Osteoblast (primary cell): ENCODE data around the gene PTOV1. TPM values are rescaled to one million over a fixed set of nuclear protein-coding genes. Genes with fewer than 3 reads are reported as not detected.

Experiments used
- DNase-seq: peaks from one replicate; pipeline ENCODE4 v3.0.0; 2011; ENCODE audit warnings: low spot score, mixed read lengths; ENCODE audit not compliant: insufficient read length; ENCODE audit errors: missing footprints
- H2AFZ ChIP-seq: 2 replicates; pipeline ENCODE4 v1.6.0; 2011; ENCODE audit warnings: mild to moderate bottlenecking, low read length
- H3K27ac ChIP-seq: 2 replicates; pipeline ENCODE4 v1.5.1; 2011; ENCODE audit warnings: mild to moderate bottlenecking, low read depth, low read length, moderate library complexity
- H3K27me3 ChIP-seq: 2 replicates; pipeline ENCODE4 v1.6.0; 2012; ENCODE audit warnings: mild to moderate bottlenecking, control low read depth, inconsistent platforms, low read length, moderate library complexity; ENCODE audit not compliant: insufficient read depth
- H3K36me3 ChIP-seq: 2 replicates; pipeline ENCODE4 v1.5.1; 2011; ENCODE audit warnings: mild to moderate bottlenecking, low read length, control low read depth, moderate library complexity; ENCODE audit not compliant: insufficient read depth
- H3K4me1 ChIP-seq: 2 replicates; pipeline ENCODE4 v1.5.1; 2011; ENCODE audit warnings: mild to moderate bottlenecking, low read length, control low read depth, moderate library complexity; ENCODE audit not compliant: insufficient read depth
- H3K4me2 ChIP-seq: 2 replicates; pipeline ENCODE4 v1.6.0; 2011; ENCODE audit warnings: mild to moderate bottlenecking, low read length; ENCODE audit not compliant: insufficient read depth
- H3K4me3 ChIP-seq: fragments of 200-600 bp; sonication (generic); 3 replicates; pipeline ENCODE4 v1.5.1; 2012; ENCODE audit warnings: mild to moderate bottlenecking, low read length, inconsistent platforms; ENCODE audit not compliant: insufficient read depth
- H3K79me2 ChIP-seq: 2 replicates; pipeline ENCODE4 v1.6.0; 2012; ENCODE audit warnings: mild to moderate bottlenecking, low read length, control low read depth, inconsistent platforms; ENCODE audit not compliant: insufficient read depth
- H3K9me3 ChIP-seq: 2 replicates; pipeline ENCODE4 v1.5.1; 2011; ENCODE audit warnings: low read depth, low read length, control low read depth
- H4K20me1 ChIP-seq: 2 replicates; pipeline ENCODE4 v1.6.0; 2012; ENCODE audit warnings: mild to moderate bottlenecking, low read length, control low read depth; ENCODE audit not compliant: insufficient read depth
- total RNA-seq: library from RNA; depleted of rRNA; stranded (reverse); fragments of >200 nt; gene quantifications from 2 replicates; pipeline ENCODE4 v1.2.3, GENCODE V29; 2012
- TF ChIP-seq, protein P1 (sequence below): IDR thresholded peaks from 2 replicates; pipeline ENCODE4 v1.5.1; 2011; ENCODE audit warnings: mild to moderate bottlenecking, low read depth, low read length, moderate library complexity; ENCODE audit errors: extremely low read depth

PTOV1 gene
- total RNA-seq = 39.4 and 43.3 TPM in 2 replicates

DNA sequence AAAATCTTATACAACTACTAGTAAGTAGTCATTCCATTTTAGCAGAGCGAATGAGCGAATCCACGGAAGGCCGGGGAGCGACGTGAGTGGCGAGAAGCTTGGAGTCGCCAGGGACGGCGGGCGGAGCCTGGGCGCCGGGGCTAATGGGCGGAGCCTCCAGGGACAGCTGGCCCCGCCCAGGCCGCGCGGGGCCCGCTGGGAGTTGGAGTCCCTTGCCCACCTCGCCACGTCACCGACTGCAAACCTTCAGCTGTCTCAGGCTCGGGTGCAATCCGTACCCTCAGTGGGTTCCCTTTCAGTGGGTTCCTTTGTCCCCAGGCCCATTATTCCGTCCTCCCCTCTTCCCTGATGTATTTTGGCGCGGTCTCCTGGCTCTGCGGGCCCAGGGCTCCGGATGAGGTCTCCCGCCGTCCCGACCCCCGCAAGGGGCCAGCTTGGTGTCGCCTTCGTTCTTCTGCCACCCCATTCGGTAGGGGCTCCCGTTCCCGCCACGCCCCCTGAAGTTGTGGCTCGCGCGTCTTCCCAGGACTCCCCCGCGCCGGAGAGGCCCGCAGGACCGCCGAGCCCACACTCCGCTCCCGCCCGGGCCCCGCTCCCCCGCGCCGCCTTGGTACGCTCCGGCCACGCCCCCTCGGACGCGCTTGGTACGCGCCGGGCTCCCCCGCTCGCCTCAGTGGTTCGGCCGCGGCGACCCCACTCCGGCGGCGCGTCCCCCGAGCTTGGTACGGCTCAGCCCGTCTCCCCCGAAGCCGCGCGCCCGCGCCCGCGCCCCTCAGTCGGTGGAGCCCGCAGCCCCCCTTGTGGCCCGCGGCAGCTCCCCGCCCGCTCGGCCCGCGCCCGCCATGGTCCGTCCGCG lies at the start of gene PTOV1:
PTOV1 (plus strand) TSS at position 673 of the 856 bp plus-strand sequence.
- TF ChIP-seq, protein P1, sequence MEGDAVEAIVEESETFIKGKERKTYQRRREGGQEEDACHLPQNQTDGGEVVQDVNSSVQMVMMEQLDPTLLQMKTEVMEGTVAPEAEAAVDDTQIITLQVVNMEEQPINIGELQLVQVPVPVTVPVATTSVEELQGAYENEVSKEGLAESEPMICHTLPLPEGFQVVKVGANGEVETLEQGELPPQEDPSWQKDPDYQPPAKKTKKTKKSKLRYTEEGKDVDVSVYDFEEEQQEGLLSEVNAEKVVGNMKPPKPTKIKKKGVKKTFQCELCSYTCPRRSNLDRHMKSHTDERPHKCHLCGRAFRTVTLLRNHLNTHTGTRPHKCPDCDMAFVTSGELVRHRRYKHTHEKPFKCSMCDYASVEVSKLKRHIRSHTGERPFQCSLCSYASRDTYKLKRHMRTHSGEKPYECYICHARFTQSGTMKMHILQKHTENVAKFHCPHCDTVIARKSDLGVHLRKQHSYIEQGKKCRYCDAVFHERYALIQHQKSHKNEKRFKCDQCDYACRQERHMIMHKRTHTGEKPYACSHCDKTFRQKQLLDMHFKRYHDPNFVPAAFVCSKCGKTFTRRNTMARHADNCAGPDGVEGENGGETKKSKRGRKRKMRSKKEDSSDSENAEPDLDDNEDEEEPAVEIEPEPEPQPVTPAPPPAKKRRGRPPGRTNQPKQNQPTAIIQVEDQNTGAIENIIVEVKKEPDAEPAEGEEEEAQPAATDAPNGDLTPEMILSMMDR = no peak
- Histone ChIP-seq H3K27ac (peak within 1 kb of the TSS; percentile 92), H3K9me3 (no peaks in the 10 kb centered on the region), H2AFZ (peak within 1 kb of the TSS; percentile 89), H3K4me1 (peaks cover 37% of the 10 kb centered on the region), H3K79me2 (peaks cover 45% of the 10 kb centered on the region), H4K20me1 (peaks cover 45% of the 10 kb centered on the region), H3K27me3 (no peaks in the 10 kb centered on the region), H3K36me3 (peaks cover 8% of the 10 kb centered on the region), H3K4me2 (peak within 1 kb of the TSS; percentile 96), H3K4me3 (peak within 1 kb of the TSS; percentile 95)
- DNase-seq = peak; percentile 99

DNA sequence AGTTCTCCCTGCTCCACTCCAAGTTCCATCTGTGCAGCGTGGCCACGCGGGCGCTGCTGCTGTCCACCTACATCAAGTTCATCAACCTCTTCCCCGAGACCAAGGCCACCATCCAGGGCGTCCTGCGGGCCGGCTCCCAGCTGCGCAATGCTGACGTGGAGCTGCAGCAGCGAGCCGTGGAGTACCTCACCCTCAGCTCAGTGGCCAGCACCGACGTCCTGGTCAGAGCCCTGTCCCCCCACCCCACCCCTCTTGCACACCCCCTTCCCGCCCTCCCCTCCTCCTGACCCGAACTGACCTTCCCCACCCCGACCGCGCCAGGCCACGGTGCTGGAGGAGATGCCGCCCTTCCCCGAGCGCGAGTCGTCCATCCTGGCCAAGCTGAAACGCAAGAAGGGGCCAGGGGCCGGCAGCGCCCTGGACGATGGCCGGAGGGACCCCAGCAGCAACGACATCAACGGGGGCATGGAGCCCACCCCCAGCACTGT lies 49.5 kb upstream of the PTOV1 start:
- TF ChIP-seq, protein P1 = no peak
- peaks cover 70% of the 10 kb centered on the region for H3K36me3 ChIP-seq
- no peak overlapping the region for H2AFZ ChIP-seq
- DNase-seq = no peak
- H3K4me2 ChIP-seq = peak overlapping the region; percentile 66
- H4K20me1 ChIP-seq = peaks cover 8% of the 10 kb centered on the region
- H3K27me3 ChIP-seq = no peaks in the 10 kb centered on the region
- H3K27ac ChIP-seq = no peak overlapping the region
- peaks cover 1% of the 10 kb centered on the region for H3K79me2 ChIP-seq
- no peaks in the 10 kb centered on the region for H3K9me3 ChIP-seq
- H3K4me3 ChIP-seq = no peak overlapping the region
- peaks cover 3% of the 10 kb centered on the region for H3K4me1 ChIP-seq

DNA sequence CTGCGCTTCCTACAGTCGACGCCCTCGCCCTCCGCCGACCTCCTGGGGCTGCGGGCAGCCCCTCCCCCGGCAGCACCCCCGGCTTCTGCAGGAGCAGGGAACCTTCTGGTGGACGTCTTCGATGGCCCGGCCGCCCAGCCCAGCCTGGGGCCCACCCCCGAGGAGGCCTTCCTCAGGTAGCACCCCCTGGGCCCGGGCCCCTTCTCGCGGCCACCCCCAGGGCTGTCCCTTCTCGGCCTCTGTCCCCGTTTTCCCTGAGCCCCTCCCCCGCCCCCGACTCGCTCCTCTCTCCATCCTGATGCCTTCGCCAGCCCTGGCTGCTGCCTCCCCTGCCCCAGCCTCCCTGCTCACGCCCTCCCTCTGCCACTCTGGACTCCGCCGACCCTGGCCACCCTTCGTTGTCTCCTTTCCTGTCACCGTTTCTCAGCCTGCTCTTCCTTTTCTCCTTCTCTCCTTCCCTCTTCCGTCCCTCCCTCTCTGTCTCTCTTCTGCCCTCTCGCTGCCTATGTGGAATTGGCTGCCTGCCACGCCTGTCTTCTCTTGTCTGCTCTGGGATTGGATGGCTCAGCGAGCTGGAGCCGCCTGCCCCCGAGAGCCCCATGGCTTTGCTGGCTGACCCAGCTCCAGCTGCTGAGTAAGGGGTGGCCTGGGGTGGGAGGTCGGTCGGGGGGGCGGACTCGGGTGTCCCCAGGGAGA lies 48.8 kb upstream of the PTOV1 start:
- TF ChIP-seq, protein P1 = peak; percentile 30
- H3K27me3 ChIP-seq = no peaks in the 10 kb centered on the region
- H3K9me3 ChIP-seq = no peaks in the 10 kb centered on the region
- H3K4me3 ChIP-seq = peak overlapping the region; percentile 56
- H3K4me2 ChIP-seq = peak overlapping the region; percentile 66
- H3K27ac ChIP-seq = no peak overlapping the region
- peak; percentile 100 for DNase-seq
- H3K4me1 ChIP-seq = peaks cover 3% of the 10 kb centered on the region
- H4K20me1 ChIP-seq = peaks cover 3% of the 10 kb centered on the region
- no peaks in the 10 kb centered on the region for H3K79me2 ChIP-seq
- peak overlapping the region; percentile 25 for H2AFZ ChIP-seq
- H3K36me3 ChIP-seq = peaks cover 66% of the 10 kb centered on the region
